ENCODE data around the gene EFHD2.

The EFHD2 gene

GRCh38 chr1:15409388-15410222, at the start of gene EFHD2:
Gene EFHD2 (plus strand): TSS chr1:15409888. CDS start chr1:15409972, 84 bp downstream.
- Histone ChIP-seq H3K4me1 (peaks cover 18% of the 10 kb centered on the region), H3K27me3 (ENCODE audit: control insufficient read depth, insufficient read depth, low read length) (no peaks in the 10 kb centered on the region), H3K4me3 (ENCODE audit: low read depth, low read length) (peak within 1 kb of the TSS; percentile 73), H3K9ac (peak within 1 kb of the TSS; percentile 46), H3K4me2 (ENCODE audit: low read length) (peak within 1 kb of the TSS; percentile 78), H3K27ac (peak within 1 kb of the TSS; percentile 71), H3K79me2 (no peaks in the 10 kb centered on the region), H3K9me3 (ENCODE audit: control insufficient read depth, low read length) (no peaks in the 10 kb centered on the region), H3K36me3 (ENCODE audit: control insufficient read depth, insufficient read depth, low read length) (no peaks in the 10 kb centered on the region), H2AFZ (peak within 1 kb of the TSS; percentile 75)
- no peak for TF ChIP-seq CTCF (IDR thresholded peaks at IDR 0.05)

GRCh38 chr1:15360700-15361099, 49.0 kb upstream of the EFHD2 start:
- H3K9me3 ChIP-seq (ENCODE audit: control insufficient read depth, low read length) = no peaks in the 10 kb centered on the region

GRCh38 chr1:15362096-15362736, 47.5 kb upstream of the EFHD2 start:
- Histone ChIP-seq H3K9me3 (ENCODE audit: control insufficient read depth, low read length) (no peaks in the 10 kb centered on the region), H3K4me2 (ENCODE audit: low read length) (no peak overlapping the region), H3K27ac (no peak overlapping the region), H3K79me2 (no peaks in the 10 kb centered on the region), H2AFZ (no peak overlapping the region), H3K4me3 (ENCODE audit: low read depth, low read length) (no peak overlapping the region), H3K36me3 (ENCODE audit: control insufficient read depth, insufficient read depth, low read length) (no peaks in the 10 kb centered on the region), H3K9ac (no peak overlapping the region), H3K4me1 (peaks cover 2% of the 10 kb centered on the region), H3K27me3 (ENCODE audit: control insufficient read depth, insufficient read depth, low read length) (no peaks in the 10 kb centered on the region)
- TF ChIP-seq CTCF (IDR thresholded peaks at IDR 0.05) = no peak

More at GRCh38 chr1:15360700-15361099, 49.0 kb upstream of the EFHD2 start:
- H3K9ac ChIP-seq = no peak overlapping the region
- no peak overlapping the region for H2AFZ ChIP-seq
- no peaks in the 10 kb centered on the region for H3K79me2 ChIP-seq
- no peak overlapping the region for H3K4me2 ChIP-seq (ENCODE audit: low read length)
- no peak for TF ChIP-seq CTCF (IDR thresholded peaks at IDR 0.05)
- H3K27ac ChIP-seq = no peak overlapping the region
- no peak overlapping the region for H3K4me3 ChIP-seq (ENCODE audit: low read depth, low read length)
- no peaks in the 10 kb centered on the region for H3K4me1 ChIP-seq
- no peaks in the 10 kb centered on the region for H3K27me3 ChIP-seq (ENCODE audit: control insufficient read depth, insufficient read depth, low read length)
- H3K36me3 ChIP-seq (ENCODE audit: control insufficient read depth, insufficient read depth, low read length) = no peaks in the 10 kb centered on the region

GRCh38 chr1:15362737-15363128, 47.0 kb upstream of the EFHD2 start:
- Histone ChIP-seq H3K4me1 (peaks cover 2% of the 10 kb centered on the region), H3K27me3 (ENCODE audit: control insufficient read depth, insufficient read depth, low read length) (no peaks in the 10 kb centered on the region), H3K9me3 (ENCODE audit: control insufficient read depth, low read length) (no peaks in the 10 kb centered on the region), H2AFZ (no peak overlapping the region), H3K9ac (no peak overlapping the region), H3K79me2 (no peaks in the 10 kb centered on the region), H3K36me3 (ENCODE audit: control insufficient read depth, insufficient read depth, low read length) (no peaks in the 10 kb centered on the region), H3K27ac (no peak overlapping the region), H3K4me3 (ENCODE audit: low read depth, low read length) (no peak overlapping the region), H3K4me2 (ENCODE audit: low read length) (no peak overlapping the region)
- TF ChIP-seq CTCF (IDR thresholded peaks at IDR 0.05) = no peak

All from parathyroid adenoma (tissue), 2 donors.